ENCODE data around the gene KCNQ1. TPM values are rescaled to one million over a fixed set of nuclear protein-coding genes. Genes with fewer than 3 reads are reported as not detected.

Gene KCNQ1
- total RNA-seq, 4 donors from 2014 or later, result 2.6 to 12.7 (median 4.9) TPM

- ATAC-seq, result no peak
- no peaks in the 10 kb centered on the region for H3K4me1 ChIP-seq
- H3K4me3 ChIP-seq, result no peak overlapping the region
- H3K27me3 ChIP-seq, result peaks cover 29% of the 10 kb centered on the region
- TF ChIP-seq POLR2AphosphoS5 (IDR thresholded peaks at IDR 0.05) (no peak), POLR2A (IDR thresholded peaks at IDR 0.05) (no peak), CTCF (IDR thresholded peaks at IDR 0.05) (no peak), EP300 (IDR thresholded peaks at IDR 0.05) (no peak)
- WGBS, 2 donors (ENCODE audit: low coverage in 1 of 2), result no CpG with 5 or more reads among the region's 14 CpGs
- no peak overlapping the region for H3K27ac ChIP-seq
- H3K36me3 ChIP-seq, result no peaks in the 10 kb centered on the region
- H3K9me3 ChIP-seq, result no peaks in the 10 kb centered on the region
Measured at GRCh38 chr11:2426826-2427521, 17.8 kb upstream of the KCNQ1 start.

GRCh38 chr11:2427721-2428321 lies 17.0 kb upstream of the KCNQ1 start:
- 100% methylated on average over 1 of the region's 12 CpGs; no CpG with 5 or more reads in 1 of the 2 donors for WGBS, 2 donors (ENCODE audit: low coverage in 1 of 2)
- ATAC-seq, result no peak
- H3K4me3 ChIP-seq, result no peak overlapping the region

GRCh38 chr11:2428322-2428795 lies 16.4 kb upstream of the KCNQ1 start:
- H3K27ac ChIP-seq, result no peak overlapping the region
- H3K27me3 ChIP-seq, result peaks cover 31% of the 10 kb centered on the region
- TF ChIP-seq CTCF (IDR thresholded peaks at IDR 0.05) (peak in 3 of 4 experiments; percentile 62 to 75 (median 72)), POLR2A (IDR thresholded peaks at IDR 0.05) (no peak), EP300 (IDR thresholded peaks at IDR 0.05) (no peak), POLR2AphosphoS5 (IDR thresholded peaks at IDR 0.05) (no peak)
- WGBS, 2 donors (ENCODE audit: low coverage in 1 of 2), result 57 to 65% methylated on average over 8 of the region's 8 CpGs
- peak; percentile 57 for ATAC-seq
- no peaks in the 10 kb centered on the region for H3K9me3 ChIP-seq
- no peaks in the 10 kb centered on the region for H3K36me3 ChIP-seq
- H3K4me3 ChIP-seq, result no peak overlapping the region
- H3K4me1 ChIP-seq, result no peaks in the 10 kb centered on the region

More at GRCh38 chr11:2427721-2428321, 17.0 kb upstream of the KCNQ1 start:
- H3K27ac ChIP-seq, result no peak overlapping the region
- H3K9me3 ChIP-seq, result no peaks in the 10 kb centered on the region
- peaks cover 27% of the 10 kb centered on the region for H3K27me3 ChIP-seq
- H3K36me3 ChIP-seq, result no peaks in the 10 kb centered on the region
- H3K4me1 ChIP-seq, result no peaks in the 10 kb centered on the region
- TF ChIP-seq POLR2A (IDR thresholded peaks at IDR 0.05), result no peak
- TF ChIP-seq POLR2AphosphoS5 (IDR thresholded peaks at IDR 0.05), result no peak

GRCh38 chr11:2431395-2431794 lies 13.4 kb upstream of the KCNQ1 start:
- 58 to 100% methylated on average over 1 of the region's 1 CpG for WGBS, 2 donors (ENCODE audit: low coverage in 1 of 2)
- no peak overlapping the region for H3K27ac ChIP-seq
- H3K36me3 ChIP-seq, result no peaks in the 10 kb centered on the region
- no peak overlapping the region for H3K4me3 ChIP-seq
- H3K4me1 ChIP-seq, result no peaks in the 10 kb centered on the region
- H3K9me3 ChIP-seq, result no peaks in the 10 kb centered on the region
- no peak for ATAC-seq
- TF ChIP-seq CTCF (IDR thresholded peaks at IDR 0.05) (no peak), POLR2A (IDR thresholded peaks at IDR 0.05) (no peak), EP300 (IDR thresholded peaks at IDR 0.05) (no peak), POLR2AphosphoS5 (IDR thresholded peaks at IDR 0.05) (no peak)
- peaks cover 28% of the 10 kb centered on the region for H3K27me3 ChIP-seq

GRCh38 chr11:2432171-2432621 lies 12.6 kb upstream of the KCNQ1 start:
- Histone ChIP-seq H3K27ac (no peak overlapping the region), H3K4me1 (no peaks in the 10 kb centered on the region), H3K36me3 (no peaks in the 10 kb centered on the region), H3K4me3 (no peak overlapping the region), H3K27me3 (peaks cover 33% of the 10 kb centered on the region), H3K9me3 (no peaks in the 10 kb centered on the region)
- no peak for ATAC-seq
- WGBS, 2 donors (ENCODE audit: low coverage in 1 of 2), result no CpG with 5 or more reads among the region's 15 CpGs
- TF ChIP-seq CTCF (IDR thresholded peaks at IDR 0.05) (no peak), POLR2AphosphoS5 (IDR thresholded peaks at IDR 0.05) (no peak), POLR2A (IDR thresholded peaks at IDR 0.05) (no peak), EP300 (IDR thresholded peaks at IDR 0.05) (no peak)

Data from gastroesophageal sphincter (tissue), 4 donors.